OCI-LY1 (cell line): ENCODE data around the gene BPIFA2.

Experiments used
- H2AFZ ChIP-seq: fragments of 200-600 bp; sonication (generic), shearing (Covaris generic); 2 replicates; pipeline ENCODE4 v1.6.0; 2014; ENCODE audit warnings: antibody characterized with exemption, mild to moderate bottlenecking, low read length
- H3F3A ChIP-seq: fragments of 200-600 bp; sonication (generic), shearing (Covaris generic); 2 replicates; pipeline ENCODE4 v1.6.0; 2014; ENCODE audit warnings: mild to moderate bottlenecking, antibody characterized with exemption, low read length, moderate library complexity; ENCODE audit not compliant: insufficient read depth
- H3K27ac ChIP-seq: fragments of 200-600 bp; sonication (generic); 2 replicates; pipeline ENCODE4 v1.5.1; 2014; ENCODE audit warnings: low read length, mixed run types, mild to moderate bottlenecking, low read depth; ENCODE audit not compliant: poor library complexity, severe bottlenecking
- H3K27me3 ChIP-seq: fragments of 200-600 bp; sonication (generic); 2 replicates; pipeline ENCODE4 v1.6.0; 2014; ENCODE audit warnings: antibody characterized with exemption, mild to moderate bottlenecking, low read length, moderate library complexity; ENCODE audit not compliant: insufficient read depth
- H3K36me3 ChIP-seq: fragments of 200-600 bp; sonication (generic); 2 replicates; pipeline ENCODE4 v1.6.1; 2014; ENCODE audit warnings: mild to moderate bottlenecking, antibody characterized with exemption, low read length, moderate library complexity, mixed read lengths; ENCODE audit not compliant: insufficient read depth
- H3K4me1 ChIP-seq: fragments of 200-600 bp; sonication (generic); 2 replicates; pipeline ENCODE4 v1.5.1; 2014; ENCODE audit warnings: mild to moderate bottlenecking, low read length, moderate library complexity; ENCODE audit not compliant: insufficient read depth, severe bottlenecking
- H3K4me2 ChIP-seq: fragments of 200-600 bp; sonication (generic), shearing (Covaris generic); 2 replicates; pipeline ENCODE4 v1.6.1; 2014; ENCODE audit warnings: low read length
- H3K4me3 ChIP-seq: fragments of 200-600 bp; sonication (generic); 2 replicates; pipeline ENCODE4 v1.5.1; 2014; ENCODE audit warnings: low read length, low read depth, mild to moderate bottlenecking, mixed read lengths; ENCODE audit not compliant: poor library complexity, severe bottlenecking
- H3K79me2 ChIP-seq: fragments of 200-600 bp; shearing (Covaris generic); 2 replicates; pipeline ENCODE4 v1.6.1; 2016; ENCODE audit warnings: mixed run types, low read length, mixed read lengths; ENCODE audit not compliant: insufficient read depth
- H3K9ac ChIP-seq: fragments of 200-600 bp; sonication (generic), shearing (Covaris generic); 2 replicates; pipeline ENCODE4 v1.6.1; 2014; ENCODE audit warnings: mild to moderate bottlenecking, low read length, mixed read lengths
- H3K9me2 ChIP-seq: fragments of 200-600 bp; sonication (generic), shearing (Covaris generic); 2 replicates; pipeline ENCODE4 v1.6.1; 2014; ENCODE audit warnings: low read depth, mild to moderate bottlenecking, low read length, mixed read lengths
- H3K9me3 ChIP-seq: fragments of 200-600 bp; shearing (Covaris generic); 2 replicates; pipeline ENCODE4 v1.6.1; 2014; ENCODE audit warnings: low read length, mixed read lengths
- H4K20me1 ChIP-seq: fragments of 200-600 bp; sonication (generic), shearing (Covaris generic); 2 replicates; pipeline ENCODE4 v1.6.0; 2016; ENCODE audit warnings: mild to moderate bottlenecking, low read length; ENCODE audit not compliant: insufficient read depth
- EZH2 ChIP-seq: fragments of 200-600 bp; sonication (generic), shearing (Covaris generic); IDR thresholded peaks from 2 replicates; pipeline ENCODE4 v1.8.0; 2017; ENCODE audit warnings: borderline replicate concordance, mixed run types, mild to moderate bottlenecking, antibody characterized with exemption, low read length, moderate library complexity, mixed read lengths
- TF ChIP-seq, protein P1 (sequence below): fragments of 200-600 bp; sonication (generic), shearing (Covaris generic); IDR thresholded peaks from 2 replicates; pipeline ENCODE4 v1.5.1; 2017; ENCODE audit warnings: mild to moderate bottlenecking, antibody characterized with exemption, low read length, moderate library complexity, mixed read lengths

BPIFA2 gene

DNA sequence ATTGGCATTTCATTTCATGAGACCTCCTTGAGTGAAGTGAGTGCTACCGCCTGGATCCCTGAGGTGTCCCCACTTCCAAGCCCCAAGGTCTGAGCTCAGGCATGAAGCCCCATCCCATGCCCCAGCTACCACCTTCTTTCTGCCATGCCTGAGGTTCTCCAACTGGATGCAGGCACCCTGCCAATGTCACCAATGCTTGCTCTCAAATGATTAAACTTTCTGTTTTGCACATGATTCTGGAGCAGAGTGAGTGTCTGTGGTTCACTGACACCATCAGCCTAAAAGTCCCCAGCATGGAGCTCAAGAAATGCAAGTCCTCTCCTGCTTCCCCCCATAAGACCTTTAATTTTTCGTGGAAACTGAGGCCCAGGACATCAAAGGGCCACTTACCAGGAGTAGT, 43.7 kb upstream of the BPIFA2 start:
- H3F3A ChIP-seq = no peaks in the 10 kb centered on the region

GRCh38 chr20:33124994-33125393, 43.0 kb upstream of the BPIFA2 start:
- no peaks in the 10 kb centered on the region for H4K20me1 ChIP-seq
- no peaks in the 10 kb centered on the region for H3K9me3 ChIP-seq
- H3K79me2 ChIP-seq = no peaks in the 10 kb centered on the region
- H3K36me3 ChIP-seq = no peaks in the 10 kb centered on the region
- H2AFZ ChIP-seq = no peak overlapping the region
- no peak overlapping the region for H3K27ac ChIP-seq
- no peak overlapping the region for H3K4me3 ChIP-seq
- H3K4me1 ChIP-seq = no peaks in the 10 kb centered on the region
- no peaks in the 10 kb centered on the region; the same call in 1 of the 2 replicates for H3K27me3 ChIP-seq
- no peak overlapping the region for H3K4me2 ChIP-seq
- TF ChIP-seq, protein P1, sequence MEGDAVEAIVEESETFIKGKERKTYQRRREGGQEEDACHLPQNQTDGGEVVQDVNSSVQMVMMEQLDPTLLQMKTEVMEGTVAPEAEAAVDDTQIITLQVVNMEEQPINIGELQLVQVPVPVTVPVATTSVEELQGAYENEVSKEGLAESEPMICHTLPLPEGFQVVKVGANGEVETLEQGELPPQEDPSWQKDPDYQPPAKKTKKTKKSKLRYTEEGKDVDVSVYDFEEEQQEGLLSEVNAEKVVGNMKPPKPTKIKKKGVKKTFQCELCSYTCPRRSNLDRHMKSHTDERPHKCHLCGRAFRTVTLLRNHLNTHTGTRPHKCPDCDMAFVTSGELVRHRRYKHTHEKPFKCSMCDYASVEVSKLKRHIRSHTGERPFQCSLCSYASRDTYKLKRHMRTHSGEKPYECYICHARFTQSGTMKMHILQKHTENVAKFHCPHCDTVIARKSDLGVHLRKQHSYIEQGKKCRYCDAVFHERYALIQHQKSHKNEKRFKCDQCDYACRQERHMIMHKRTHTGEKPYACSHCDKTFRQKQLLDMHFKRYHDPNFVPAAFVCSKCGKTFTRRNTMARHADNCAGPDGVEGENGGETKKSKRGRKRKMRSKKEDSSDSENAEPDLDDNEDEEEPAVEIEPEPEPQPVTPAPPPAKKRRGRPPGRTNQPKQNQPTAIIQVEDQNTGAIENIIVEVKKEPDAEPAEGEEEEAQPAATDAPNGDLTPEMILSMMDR = no peak
- TF ChIP-seq EZH2 = no peak
- H3K9me2 ChIP-seq = no peaks in the 10 kb centered on the region
- H3F3A ChIP-seq = no peaks in the 10 kb centered on the region
- H3K9ac ChIP-seq = no peak overlapping the region

More for the DNA sequence above, 43.7 kb upstream of the BPIFA2 start:
- Histone ChIP-seq H3K9ac (no peak overlapping the region), H3K4me1 (no peaks in the 10 kb centered on the region), H2AFZ (no peak overlapping the region), H3K79me2 (no peaks in the 10 kb centered on the region), H3K4me3 (no peak overlapping the region), H3K36me3 (no peaks in the 10 kb centered on the region), H3K27me3 (no peaks in the 10 kb centered on the region; the same call in 1 of the 2 replicates), H4K20me1 (no peaks in the 10 kb centered on the region), H3K9me2 (no peaks in the 10 kb centered on the region), H3K4me2 (no peak overlapping the region), H3K27ac (no peak overlapping the region), H3K9me3 (no peaks in the 10 kb centered on the region)
- TF ChIP-seq, protein P1 = no peak
- TF ChIP-seq EZH2 = no peak

- Histone ChIP-seq H3K27ac (no peak overlapping the region), H4K20me1 (no peaks in the 10 kb centered on the region), H2AFZ (no peak overlapping the region), H3F3A (no peaks in the 10 kb centered on the region), H3K4me3 (no peak overlapping the region), H3K27me3 (no peaks in the 10 kb centered on the region; the same call in 1 of the 2 replicates), H3K9me3 (no peaks in the 10 kb centered on the region), H3K4me2 (no peak overlapping the region), H3K79me2 (no peaks in the 10 kb centered on the region), H3K4me1 (no peaks in the 10 kb centered on the region), H3K9ac (no peak overlapping the region), H3K9me2 (no peaks in the 10 kb centered on the region), H3K36me3 (no peaks in the 10 kb centered on the region)
- TF ChIP-seq, protein P1 = no peak
- TF ChIP-seq EZH2 = no peak
Measured at GRCh38 chr20:33125983-33126382, 42.0 kb upstream of the BPIFA2 start.
